HL-60 (cell line): ENCODE measurements around the gene MPPED1.

Experiments used
- DNase-seq, 2 experiments: peaks; one replicate each; pipeline ENCODE4 v3.0.0-alpha.2; 2010 to 2020; ENCODE audit warnings: low read depth in 1 of 2, low spot score in 1 of 2
- H3K27ac ChIP-seq: fragments of 250-450 bp; sonication (Bioruptor Pico); replicated peaks from 2 replicates; pipeline ENCODE4 v1.5.1; 2020; ENCODE audit warnings: mild to moderate bottlenecking, moderate library complexity
- H3K27me3 ChIP-seq: fragments of 250-450 bp; sonication (Bioruptor Pico); 2 replicates; pipeline ENCODE4 v1.5.1; 2021; ENCODE audit warnings: mild to moderate bottlenecking, moderate library complexity; ENCODE audit not compliant: insufficient read depth, poor library complexity, severe bottlenecking
- H3K4me3 ChIP-seq: replicated peaks from 2 replicates; pipeline ENCODE4 v1.5.1; 2011; ENCODE audit warnings: mild to moderate bottlenecking, control low read depth, low read length; ENCODE audit not compliant: insufficient read depth
- GABPA ChIP-seq: IDR thresholded peaks from 2 replicates; pipeline ENCODE4 v1.6.1; 2012; ENCODE audit warnings: low read depth
- POLR2AphosphoS5 ChIP-seq: IDR thresholded peaks from 2 replicates; pipeline ENCODE4 v1.6.1; 2012; ENCODE audit warnings: low read depth
- REST ChIP-seq: IDR thresholded peaks from 2 replicates; pipeline ENCODE4 v1.6.1; 2012; ENCODE audit warnings: low read depth; ENCODE audit not compliant: insufficient replicate concordance
- SPI1 ChIP-seq: IDR thresholded peaks from 2 replicates; pipeline ENCODE4 v1.6.1; 2012; ENCODE audit warnings: low read depth, mild to moderate bottlenecking, borderline replicate concordance
- TF ChIP-seq, protein P1 (sequence below): IDR thresholded peaks from one replicate; pipeline ENCODE4 v1.5.1; 2011; ENCODE audit warnings: low read length, control low read depth, inconsistent platforms; ENCODE audit not compliant: insufficient read depth

Gene MPPED1

GRCh38 chr22:43427296-43428004 lies 15.6 kb downstream of the MPPED1 start:
- DNase-seq: no peak
- Histone ChIP-seq H3K27me3 (peaks cover 8% of the 10 kb centered on the region), H3K4me3 (no peak overlapping the region), H3K27ac (no peak overlapping the region)
- no peak for TF ChIP-seq REST
- no peak for TF ChIP-seq GABPA
- TF ChIP-seq, protein P1, sequence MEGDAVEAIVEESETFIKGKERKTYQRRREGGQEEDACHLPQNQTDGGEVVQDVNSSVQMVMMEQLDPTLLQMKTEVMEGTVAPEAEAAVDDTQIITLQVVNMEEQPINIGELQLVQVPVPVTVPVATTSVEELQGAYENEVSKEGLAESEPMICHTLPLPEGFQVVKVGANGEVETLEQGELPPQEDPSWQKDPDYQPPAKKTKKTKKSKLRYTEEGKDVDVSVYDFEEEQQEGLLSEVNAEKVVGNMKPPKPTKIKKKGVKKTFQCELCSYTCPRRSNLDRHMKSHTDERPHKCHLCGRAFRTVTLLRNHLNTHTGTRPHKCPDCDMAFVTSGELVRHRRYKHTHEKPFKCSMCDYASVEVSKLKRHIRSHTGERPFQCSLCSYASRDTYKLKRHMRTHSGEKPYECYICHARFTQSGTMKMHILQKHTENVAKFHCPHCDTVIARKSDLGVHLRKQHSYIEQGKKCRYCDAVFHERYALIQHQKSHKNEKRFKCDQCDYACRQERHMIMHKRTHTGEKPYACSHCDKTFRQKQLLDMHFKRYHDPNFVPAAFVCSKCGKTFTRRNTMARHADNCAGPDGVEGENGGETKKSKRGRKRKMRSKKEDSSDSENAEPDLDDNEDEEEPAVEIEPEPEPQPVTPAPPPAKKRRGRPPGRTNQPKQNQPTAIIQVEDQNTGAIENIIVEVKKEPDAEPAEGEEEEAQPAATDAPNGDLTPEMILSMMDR: no peak
- no peak for TF ChIP-seq SPI1

DNA sequence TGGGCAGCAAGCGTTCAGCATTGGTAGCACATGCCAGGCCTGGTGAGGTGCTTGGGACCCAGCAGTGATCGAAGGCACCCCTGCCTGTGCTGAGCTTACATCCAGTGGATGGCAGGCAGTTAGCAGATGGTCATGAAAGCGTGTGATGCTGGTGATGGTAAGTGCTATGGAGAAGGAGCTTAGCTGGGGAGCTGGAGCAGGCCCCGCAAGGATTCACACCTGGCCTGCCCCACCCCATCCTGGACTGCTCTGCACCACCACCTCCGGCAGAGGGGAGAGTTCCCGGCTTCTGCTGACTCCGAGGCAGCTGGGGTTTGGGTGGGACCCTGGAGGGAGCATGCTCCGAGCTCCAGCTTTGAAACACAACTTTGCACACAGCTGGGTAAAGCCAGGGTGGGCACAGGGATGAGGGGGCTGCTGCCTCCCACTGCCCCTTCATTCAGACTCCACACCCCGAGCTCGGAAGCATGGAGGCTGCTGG lies 16.2 kb downstream of the MPPED1 start:
- Histone ChIP-seq H3K4me3 (no peak overlapping the region), H3K27ac (no peak overlapping the region), H3K27me3 (peaks cover 8% of the 10 kb centered on the region)
- no peak for TF ChIP-seq GABPA
- TF ChIP-seq REST: no peak
- no peak for TF ChIP-seq SPI1
- TF ChIP-seq POLR2AphosphoS5: no peak
- TF ChIP-seq, protein P1: no peak
- DNase-seq: no peak

DNA sequence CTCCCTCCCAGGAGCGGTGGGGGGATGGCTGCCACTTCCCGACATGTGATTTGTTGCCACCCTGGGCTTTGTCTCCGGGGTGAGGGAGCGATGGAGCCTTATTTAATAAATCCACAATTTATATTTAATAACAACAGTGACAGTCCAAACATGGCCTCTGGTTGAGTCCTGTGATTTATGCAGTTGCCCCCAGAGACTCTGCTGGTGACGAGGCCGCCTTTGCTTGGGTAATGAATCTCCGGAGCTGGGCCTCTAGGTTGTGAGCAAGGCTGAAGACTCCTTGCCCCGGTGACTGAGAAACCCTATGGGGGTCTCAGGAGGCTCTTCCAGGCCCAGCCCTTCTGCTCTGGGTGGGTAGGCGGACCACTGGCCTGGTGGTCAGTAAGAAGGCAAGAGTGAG lies 16.7 kb downstream of the MPPED1 start:
- H3K27ac ChIP-seq: no peak overlapping the region
- DNase-seq: no peak
- H3K27me3 ChIP-seq: peaks cover 8% of the 10 kb centered on the region
- H3K4me3 ChIP-seq: no peak overlapping the region
- no peak for TF ChIP-seq SPI1
- TF ChIP-seq, protein P1: no peak
- no peak for TF ChIP-seq POLR2AphosphoS5
- no peak for TF ChIP-seq REST
- no peak for TF ChIP-seq GABPA
